GM12878 (cell line): ENCODE measurements around the gene LRFN2. TPM values are rescaled to one million over a fixed set of nuclear protein-coding genes. Genes with fewer than 3 reads are reported as not detected.

Experiments
- ATAC-seq: fragments of 200-7000 bp; cut with Tn5 transposase; 3 replicates; pipeline ENCODE4 v1.9.1; 2020; ENCODE audit warnings: mild to moderate bottlenecking, moderate library complexity
- BruUV-seq: library from RNA; stranded (reverse); fragments of 400-500 nt; replicated peaks from 2 replicates; lab custom pipeline; 2021; lab: Mats Ljungman, UMichigan
- CTCF ChIA-PET: fragments of 300-600 bp; sonication (Branson Sonifier 250); formaldehyde crosslinking; extraction: SDS; loops from one replicate; lab custom pipeline; 2021; ENCODE audit warnings: inconsistent platforms; lab: Yijun Ruan, JAX
- POLR2A ChIA-PET: fragments of 350-600 bp; formaldehyde crosslinking; extraction: SDS; loops from one replicate; lab custom pipeline; 2021; ENCODE audit warnings: inconsistent platforms; lab: Charles Lee
- RAD21 ChIA-PET: fragments of 300-600 bp; sonication (Branson Sonifier 250); formaldehyde crosslinking; loops from one replicate; lab custom pipeline; 2023; ENCODE audit warnings: antibody characterized with exemption; ENCODE audit not compliant: unreplicated experiment; lab: Charles Lee
- SMC1A ChIA-PET: fragments of 300-600 bp; sonication (Branson Sonifier 250); formaldehyde crosslinking; loops from one replicate; lab custom pipeline; 2023; ENCODE audit not compliant: unreplicated experiment, uncharacterized antibody; lab: Charles Lee
- DNase-seq: peaks from one replicate; pipeline ENCODE4 v3.0.0-alpha.2; 2011; ENCODE audit warnings: low read depth, low spot score
- FAIRE-seq: peaks from 3 replicates; lab custom pipeline; 2011; peaks lifted over from hg19 to GRCh38; lab: Jason Lieb, UNC
- H2AFZ ChIP-seq: 2 replicates; pipeline ENCODE4 v1.6.0; 2011; ENCODE audit warnings: low read depth, low read length, control low read depth; ENCODE audit not compliant: control insufficient read depth
- H3K27ac ChIP-seq: 2 replicates; pipeline ENCODE4 v1.5.1; 2011; ENCODE audit warnings: control low read depth; ENCODE audit not compliant: control insufficient read depth, insufficient read depth
- H3K27me3 ChIP-seq, 2 experiments: replicated peaks in 1 of 2; 2 replicates each; pipeline versions ENCODE4 v1.6.0 to v1.6.1; 2011; ENCODE audit warnings: low read length in 1 of 2; ENCODE audit not compliant: control insufficient read depth in 2 of 2, insufficient read depth in 2 of 2
- H3K36me3 ChIP-seq, 2 experiments: 2 replicates each; pipeline ENCODE4 v1.5.1; 2011; ENCODE audit warnings: low read length in 1 of 2; ENCODE audit not compliant: control insufficient read depth in 2 of 2, insufficient read depth in 2 of 2
- H3K4me1 ChIP-seq: 2 replicates; pipeline ENCODE4 v1.6.1; 2011; ENCODE audit warnings: mild to moderate bottlenecking, low read length, moderate library complexity, mixed read lengths; ENCODE audit not compliant: control insufficient read depth, insufficient read depth
- H3K4me2 ChIP-seq: 2 replicates; pipeline ENCODE4 v1.6.0; 2011; ENCODE audit warnings: control low read depth; ENCODE audit not compliant: control insufficient read depth, insufficient read depth
- H3K4me3 ChIP-seq: fragments of 200-600 bp; sonication (generic); 2 replicates; pipeline ENCODE4 v1.5.1; 2016
- H3K79me2 ChIP-seq: 2 replicates; pipeline ENCODE4 v1.6.0; 2011; ENCODE audit warnings: low read length; ENCODE audit not compliant: control insufficient read depth, insufficient read depth
- H3K9ac ChIP-seq: 2 replicates; pipeline ENCODE4 v1.8.0; 2011; ENCODE audit warnings: low read length, control low read depth, mixed read lengths; ENCODE audit not compliant: control insufficient read depth, insufficient read depth
- H3K9me3 ChIP-seq: replicated peaks from 3 replicates; pipeline ENCODE4 v1.5.1; 2011; ENCODE audit warnings: mild to moderate bottlenecking, low read length; ENCODE audit not compliant: control insufficient read depth, insufficient read depth
- H4K20me1 ChIP-seq: 2 replicates; pipeline ENCODE4 v1.6.0; 2011; ENCODE audit not compliant: control insufficient read depth, insufficient read depth
- BRCA1 ChIP-seq: IDR thresholded peaks from 2 replicates; pipeline ENCODE4 v1.6.1; 2011; ENCODE audit warnings: low read depth, low read length, improper control_type of control experiment
- CBFB ChIP-seq: IDR thresholded peaks from 2 replicates; pipeline ENCODE4 v1.6.1; 2016; ENCODE audit warnings: antibody characterized with exemption, low read depth
- CHD2 ChIP-seq: IDR thresholded peaks from 2 replicates; pipeline ENCODE4 v1.6.1; 2011; ENCODE audit warnings: low read depth, low read length, improper control_type of control experiment, borderline replicate concordance
- E2F4 ChIP-seq: IDR thresholded peaks from 2 replicates; pipeline ENCODE4 v1.6.1; 2012; ENCODE audit warnings: low read depth, low read length, improper control_type of control experiment
- MEF2B ChIP-seq: fragments of 450-650 bp; IDR thresholded peaks from 2 replicates; pipeline ENCODE4 v1.6.1; 2018; ENCODE audit warnings: mild to moderate bottlenecking, moderate library complexity; ENCODE audit not compliant: partially characterized antibody, poor library complexity, severe bottlenecking
- MXI1 ChIP-seq: fragments of 150-350 bp; IDR thresholded peaks from 2 replicates; pipeline ENCODE4 v1.6.1; 2011; ENCODE audit warnings: low read depth, mild to moderate bottlenecking, inconsistent platforms, low read length, improper control_type of control experiment
- RAD21 ChIP-seq: IDR thresholded peaks from 2 replicates; pipeline ENCODE4 v1.6.1; 2011; ENCODE audit warnings: mild to moderate bottlenecking, low read depth, low read length, moderate library complexity; ENCODE audit not compliant: insufficient read depth
- SPI1 ChIP-seq: IDR thresholded peaks from 2 replicates; pipeline ENCODE4 v1.6.1; 2011; ENCODE audit warnings: low read depth, mild to moderate bottlenecking, low read length, moderate library complexity, borderline replicate concordance; ENCODE audit not compliant: insufficient read depth
- SUZ12 ChIP-seq: fragments of 200-600 bp; sonication (generic); IDR thresholded peaks from one replicate; pipeline ENCODE4 v1.6.1; 2018; ENCODE audit warnings: antibody characterized with exemption, mild to moderate bottlenecking; ENCODE audit not compliant: unreplicated experiment
- ZNF207 ChIP-seq: fragments of 450-650 bp; IDR thresholded peaks from 2 replicates; pipeline ENCODE4 v1.6.1; 2014; ENCODE audit warnings: antibody characterized with exemption, mild to moderate bottlenecking, borderline replicate concordance
- ZNF274 ChIP-seq: IDR thresholded peaks from one replicate; pipeline ENCODE4 v1.8.0; 2011; ENCODE audit not compliant: insufficient read length, insufficient read depth
- WGBS: methylation state at CpG from one replicate; pipeline ENCODE4 v1.1.6; 2016; ENCODE audit warnings: low lambda C conversion rate; ENCODE audit not compliant: insufficient replicate concordance, insufficient coverage; ENCODE audit errors: missing lambda C conversion rate; 5-methylcytosine and 5-hydroxymethylcytosine counted together
- in situ Hi-C: fragments of 300-500 bp; cut with MboI; formaldehyde crosslinking; loops from 9 replicates; pipeline ENCODE4 v1.14.3; 2018; ENCODE audit warnings: mixed read lengths
- intact Hi-C: fragments of 100-400 bp; cut with micrococcal nuclease; formaldehyde crosslinking; loops from one replicate; pipeline ENCODE4 v1.14.2; 2022; ENCODE audit not compliant: unreplicated experiment
- polyA plus RNA-seq, 11 experiments: library from polyadenylated mRNA; depleted of rRNA in 4 of 11; unstranded in 6 of 11; stranded (reverse) in 5 of 11; fragments of >200 nt; fragmentation: Nextera tagmentation in 4 of 11; fragmentation: Illumina TruSeq in 1 of 11; extraction: Ambion mirVana in 4 of 11; extraction: Trizol in 1 of 11; gene quantifications; 1 replicate in 1 of 11; 2 replicates in 10 of 11; pipeline versions ENCODE4 v1.2.1 to v1.2.3, GENCODE V29; 2011 to 2016; ENCODE audit warnings: inconsistent platforms in 2 of 11, missing spikeins in 2 of 11, low read depth in 1 of 11
- total RNA-seq, 4 experiments: library from RNA; depleted of rRNA in 3 of 4; stranded (reverse); fragments of >200 nt in 3 of 4; fragmentation: Illumina TruSeq in 1 of 4; extraction: Trizol in 1 of 4; gene quantifications; 2 replicates each; pipeline versions ENCODE4 v1.2.1 to v1.2.3, GENCODE V29; 2013 to 2021

The LRFN2 gene
- total and polyA plus RNA-seq, 10 of the 15 experiments (the other 5 are each of a cell fraction or from before 2014, with no cell fraction given), result not detected

GRCh38 chr6:40441150-40441549 is 146.0 kb downstream of the LRFN2 start:
- no TSS peak for BruUV-seq
- CTCF ChIA-PET, result no interaction called here

GRCh38 chr6:40440053-40440452 is 147.1 kb downstream of the LRFN2 start:
- H3K27me3 ChIP-seq, result peaks cover 2 to 3% of the 10 kb centered on the region in 2 experiments; a peak in 1 of 4 replicates
- no peaks in the 10 kb centered on the region for H3K36me3 ChIP-seq
- no peak overlapping the region for H3K9ac ChIP-seq
- ChIA-PET CTCF (no interaction called here), POLR2A (no interaction called here), SMC1A (no interaction called here), RAD21 (no interaction called here)
- no peak for DNase-seq
- TF ChIP-seq BRCA1 (no peak), SUZ12 (no peak), MEF2B (no peak)
- WGBS, result 17% methylated on average over 6 of the region's 6 CpGs
- no peak overlapping the region for H3K27ac ChIP-seq
- H3K4me3 ChIP-seq, result no peak overlapping the region
- H2AFZ ChIP-seq, result no peak overlapping the region
- H4K20me1 ChIP-seq, result no peaks in the 10 kb centered on the region
- ATAC-seq, result no peak
- no peaks in the 10 kb centered on the region for H3K4me1 ChIP-seq
- H3K4me2 ChIP-seq, result no peak overlapping the region
- no peaks in the 10 kb centered on the region for H3K9me3 ChIP-seq
- no peaks in the 10 kb centered on the region for H3K79me2 ChIP-seq
- FAIRE-seq, result no peak
- intact Hi-C loops (no loop called here), in situ Hi-C loops (no loop called here)
- BruUV-seq, result no TSS peak

More at GRCh38 chr6:40441150-40441549, 146.0 kb downstream of the LRFN2 start:
- Histone ChIP-seq H3K4me1 (no peaks in the 10 kb centered on the region), H3K79me2 (no peaks in the 10 kb centered on the region), H3K9me3 (no peaks in the 10 kb centered on the region), H3K27me3 (peaks cover 2 to 3% of the 10 kb centered on the region in 2 experiments; a peak in 1 of 4 replicates), H3K27ac (no peak overlapping the region), H2AFZ (no peak overlapping the region), H4K20me1 (no peaks in the 10 kb centered on the region), H3K4me3 (no peak overlapping the region), H3K4me2 (no peak overlapping the region), H3K36me3 (no peaks in the 10 kb centered on the region), H3K9ac (no peak overlapping the region)
- TF ChIP-seq ZNF207, result no peak
- TF ChIP-seq E2F4, result no peak
- TF ChIP-seq SPI1, result no peak
- TF ChIP-seq CBFB, result no peak
- no peak for TF ChIP-seq MXI1
- no peak for TF ChIP-seq CHD2
- TF ChIP-seq RAD21, result no peak
- no peak for TF ChIP-seq ZNF274
- RAD21 ChIA-PET, result no interaction called here
- POLR2A ChIA-PET, result no interaction called here
- ATAC-seq (no peak), FAIRE-seq (no peak), DNase-seq (no peak)
- WGBS, result 46% methylated on average over 12 of the region's 12 CpGs
- intact Hi-C loops (no loop called here), in situ Hi-C loops (no loop called here)
- SMC1A ChIA-PET, result no interaction called here
